ENCODE data around the gene MT1F. TPM values are rescaled to one million over a fixed set of nuclear protein-coding genes. Genes with fewer than 3 reads are reported as not detected.

The MT1F gene
- total and polyA plus RNA-seq, 2 of the 4 experiments (the other 2 are of a cell fraction): 0.56 TPM; not detected in 1

DNA sequence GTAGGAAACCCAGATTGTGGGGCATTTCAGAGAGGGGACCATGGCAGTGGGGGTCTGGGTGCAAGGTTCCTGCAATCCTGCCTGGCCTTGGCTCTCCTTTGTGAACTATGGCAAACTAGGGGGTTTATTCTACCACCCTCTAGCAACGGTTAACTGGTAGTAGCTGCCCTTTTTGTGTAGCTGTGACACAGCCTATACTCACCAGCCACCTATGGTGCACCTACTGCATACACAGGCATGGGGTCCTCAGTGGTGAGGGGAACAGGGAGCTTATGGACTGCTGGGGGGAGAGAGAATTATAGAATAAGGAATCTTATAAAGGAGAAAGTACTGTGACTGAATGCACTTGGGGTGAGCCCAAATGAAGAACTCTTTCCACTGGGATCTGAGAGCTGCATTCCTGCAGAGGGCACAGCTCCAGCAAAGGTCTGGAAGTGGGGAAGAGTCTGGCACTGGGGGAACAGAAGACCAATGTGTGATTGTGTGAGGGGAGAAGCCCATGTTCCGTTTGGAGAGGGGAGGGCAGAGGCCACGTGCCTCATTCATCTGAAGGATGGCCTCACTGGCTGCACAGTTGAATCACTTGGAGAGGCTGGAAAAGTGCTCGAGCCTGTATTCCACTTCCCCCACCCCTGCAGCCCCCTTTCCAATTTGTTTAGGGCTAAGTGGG, 26.6 kb downstream of the MT1F start:
- BruUV-seq (replicated peaks): no TSS peak
- no peak overlapping the region for H3K18ac ChIP-seq (ENCODE audit: low read depth, low read length)
- peaks cover 3% of the 10 kb centered on the region in 2 experiments; a peak in 1 of 4 replicates for H3K79me1 ChIP-seq (ENCODE audit: low read depth in 1 of 2, low read length in 2 of 2)
- no peak overlapping the region for H3K9ac ChIP-seq (ENCODE audit: low read depth, low read length)
- TF ChIP-seq SMC3 (IDR thresholded peaks at IDR 0.05; ENCODE audit: low read depth, low read length) (no peak), MAFK (IDR thresholded peaks at IDR 0.05; ENCODE audit: low read depth, low read length) (no peak)
- WGBS, 2 experiments (ENCODE audit: extremely low coverage in 2 of 2, insufficient read length in 1 of 2): 83% methylated on average over 1 of the region's 4 CpGs; no CpG with 5 or more reads in 1 of the 2 experiments
- H3K9me1 ChIP-seq (ENCODE audit: insufficient read depth, low read length): no peaks in the 10 kb centered on the region
- no peak overlapping the region for H2AK5ac ChIP-seq (ENCODE audit: low read depth, low read length)
- H2AK9ac ChIP-seq (replicated peaks; ENCODE audit: low read depth, low read length, poor library complexity): no peak overlapping the region
- in situ Hi-C loops (cut with MboI; ENCODE audit: low sequenced_read_pairs) (no loop called here), dilution Hi-C loops (cut with HindIII; ENCODE audit: low sequenced_read_pairs, unreplicated experiment) (no loop called here), intact Hi-C loops (cut with micrococcal nuclease) (loop anchor here (5.0 kb wide), 2 partner anchors 57 to 77 kb away; partner anchors contain the start of genes MT1E and MT2A)
- H2BK15ac ChIP-seq (ENCODE audit: low read depth, low read length): no peak overlapping the region
- H4K5ac ChIP-seq (ENCODE audit: low read depth, low read length): no peak overlapping the region
- POLR2A ChIA-PET (ENCODE audit: unreplicated experiment): no interaction called here
- H4K91ac ChIP-seq (ENCODE audit: insufficient read depth, low read depth, low read length): no peak overlapping the region
- no peak overlapping the region for H3K23ac ChIP-seq (ENCODE audit: low read depth, low read length)
- H3K4ac ChIP-seq (ENCODE audit: low read depth, low read length): no peak overlapping the region
- no peaks in the 10 kb centered on the region for H3K27me3 ChIP-seq (ENCODE audit: control insufficient read depth, insufficient read depth, low read length)
- H3K56ac ChIP-seq (ENCODE audit: extremely low read depth, insufficient read depth, low read length): no peak overlapping the region
- no peaks in the 10 kb centered on the region for H4K20me1 ChIP-seq (ENCODE audit: insufficient read depth, low read length)
- H3K9me3 ChIP-seq (ENCODE audit: control insufficient read depth, insufficient read depth, low read length): peaks cover 3% of the 10 kb centered on the region; the same call in 1 of the 2 replicates
- no peak overlapping the region for H3K4me2 ChIP-seq (ENCODE audit: low read depth, low read length)
- H3K36me3 ChIP-seq (ENCODE audit: control insufficient read depth, insufficient read depth, low read length): no peaks in the 10 kb centered on the region; the same call in 1 of the 2 replicates
- DNase-seq (no peak), ATAC-seq (ENCODE audit: low read depth) (no peak)
- H3K4me3 ChIP-seq (ENCODE audit: insufficient read depth, low read depth, low read length): no peak overlapping the region
- H2BK120ac ChIP-seq (ENCODE audit: low read depth, low read length): no peak overlapping the region
- CTCF ChIA-PET: interaction anchor here (1.4 kb wide), 1 partner anchor 17 kb away, joined by 4 read pairs; no protein-coding TSS in a partner anchor
- H2AFZ ChIP-seq (replicated peaks; ENCODE audit: low read length, poor library complexity): no peak overlapping the region
- no peak overlapping the region for H2BK5ac ChIP-seq (ENCODE audit: low read depth, low read length, poor library complexity, severe bottlenecking)
- no peak overlapping the region for H3K14ac ChIP-seq (replicated peaks; ENCODE audit: low read depth, low read length)
- H4K8ac ChIP-seq (ENCODE audit: low read depth in 2 of 2, low read length in 2 of 2): no peak overlapping the region
- H3K27ac ChIP-seq (ENCODE audit: insufficient read depth, low read length): no peak overlapping the region
- H3K4me1 ChIP-seq (ENCODE audit: control insufficient read depth, insufficient read depth, low read length): peaks cover 7% of the 10 kb centered on the region; the same call in 1 of the 2 replicates
- H2BK20ac ChIP-seq (ENCODE audit: low read depth, low read length): no peak overlapping the region
